Right forelimb (tissue), 1 donor: ENCODE measurements around the gene PTPRD.

Source experiments
- DNase-seq: peaks from one replicate; pipeline ENCODE4 v3.0.0-alpha.2; 2018

Gene PTPRD

DNA sequence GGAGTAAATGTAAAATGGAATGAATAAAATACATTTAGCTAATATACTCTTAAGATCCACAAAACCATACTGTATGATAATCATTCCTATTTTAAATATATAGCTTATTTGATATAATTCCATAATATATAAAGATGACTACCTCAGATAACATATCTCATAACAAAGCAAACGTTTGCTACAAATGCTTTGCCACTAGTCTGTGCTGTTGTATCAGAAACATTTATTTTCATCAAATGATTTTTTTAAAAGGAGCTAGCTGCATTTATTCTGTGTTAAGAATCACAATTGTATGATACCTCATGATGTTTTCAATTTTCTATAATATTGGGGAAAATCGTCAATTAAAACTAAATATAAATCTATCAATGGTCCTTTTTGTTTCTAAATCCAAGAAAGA is 567.2 kb downstream of the PTPRD start:
- no peak for DNase-seq

DNA sequence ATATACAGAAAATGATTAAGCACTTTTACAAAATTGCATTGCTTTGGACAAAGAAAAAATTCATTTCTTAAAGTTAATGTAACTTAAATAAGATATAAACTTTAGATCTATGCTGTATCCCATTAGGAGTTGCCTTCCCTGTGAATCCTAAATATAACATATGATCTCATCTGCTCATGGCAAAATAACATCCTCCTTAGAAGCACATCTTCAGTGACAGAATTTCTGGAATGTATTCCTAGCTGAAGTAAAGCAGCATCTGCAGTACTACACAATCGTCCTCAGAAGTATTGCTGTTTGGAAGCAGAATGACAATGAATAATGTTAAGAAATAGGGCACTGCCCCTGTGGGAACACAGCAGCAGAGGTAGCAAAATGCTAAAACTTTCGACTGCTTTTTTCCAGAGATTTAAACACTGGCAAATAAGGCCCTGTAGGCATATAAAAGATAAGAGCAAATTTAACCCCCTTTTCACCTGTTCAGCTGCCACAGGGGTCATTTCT is 571.0 kb downstream of the PTPRD start:
- DNase-seq: no peak

DNA sequence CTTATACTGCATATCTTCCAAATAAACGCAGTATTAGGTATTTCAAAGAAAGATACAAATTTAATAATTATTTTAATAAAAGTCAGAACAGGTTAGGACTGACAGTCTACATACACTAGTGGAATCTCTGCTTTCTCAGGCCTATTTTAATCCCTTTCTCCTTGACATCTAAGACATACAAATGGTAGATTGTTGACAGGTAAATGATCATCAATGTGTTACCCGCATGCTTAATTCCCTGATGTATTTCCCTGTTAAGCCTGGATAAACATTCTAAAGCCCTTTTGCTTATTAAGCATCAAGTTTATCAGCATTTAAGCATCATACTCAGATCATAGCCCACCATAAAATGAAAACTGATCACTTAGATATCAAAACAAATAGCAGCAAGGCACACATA is 576.7 kb downstream of the PTPRD start:
- DNase-seq: no peak

DNA sequence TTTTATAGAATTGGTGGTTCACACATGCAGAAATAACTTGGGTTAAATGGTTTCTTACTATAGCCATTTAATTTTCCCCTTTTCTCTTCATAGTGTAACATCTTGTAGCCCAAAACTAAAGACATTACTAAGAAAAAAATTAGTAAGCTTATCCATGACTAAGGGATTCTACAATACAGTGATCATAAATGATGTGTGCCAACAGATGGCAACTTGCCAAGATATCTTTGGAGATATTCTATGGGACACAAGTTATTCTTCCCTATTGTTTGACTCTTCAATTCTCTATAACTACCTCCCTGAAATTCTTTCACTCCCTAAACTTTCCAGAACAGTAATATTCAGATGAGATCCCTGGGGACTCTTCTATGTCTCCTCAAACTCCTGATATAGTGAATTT is 580.6 kb downstream of the PTPRD start:
- DNase-seq: no peak

DNA sequence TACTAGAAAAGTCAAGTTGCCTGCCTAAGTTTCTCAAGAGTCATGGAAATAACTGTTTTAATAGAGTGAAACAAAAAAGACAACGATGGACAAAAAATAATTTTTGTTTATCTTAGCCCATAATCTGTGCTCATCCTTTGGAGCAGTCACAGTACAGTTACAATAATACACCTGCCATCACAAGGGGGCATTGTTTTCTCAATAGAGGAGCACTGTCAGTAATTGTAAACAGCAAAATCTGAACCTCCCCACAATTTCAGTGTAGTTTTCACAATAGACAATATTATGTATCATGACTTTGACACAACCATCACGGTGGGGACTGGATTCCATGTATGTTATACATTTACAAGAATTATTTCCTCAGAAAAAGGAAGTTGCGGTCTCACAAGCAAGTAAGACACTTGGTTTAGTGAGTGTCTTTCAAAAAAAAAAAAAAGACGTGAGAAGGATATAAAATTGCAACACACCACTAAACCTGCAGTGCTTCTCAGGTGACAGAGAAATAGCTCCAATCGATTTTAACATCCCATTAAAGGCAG is 586.3 kb downstream of the PTPRD start:
- no peak for DNase-seq

DNA sequence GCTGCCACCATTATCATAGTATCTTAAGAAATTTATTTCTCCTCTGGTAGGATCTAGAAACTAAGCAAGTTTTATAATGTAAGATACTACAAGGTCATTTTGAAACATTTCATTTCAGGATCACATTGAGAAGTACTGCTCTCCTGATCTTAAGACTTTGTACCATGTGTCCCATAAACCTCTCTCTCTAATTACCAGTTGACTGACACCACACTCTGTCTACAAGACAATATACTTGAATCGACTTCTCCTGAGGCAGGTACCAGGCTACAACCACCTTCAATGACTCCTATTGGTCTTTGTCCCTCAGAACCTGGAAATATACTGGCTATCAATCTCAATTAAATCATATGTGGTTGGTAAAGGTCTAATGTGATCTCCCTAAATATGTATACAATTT is 597.0 kb downstream of the PTPRD start:
- DNase-seq: no peak

DNA sequence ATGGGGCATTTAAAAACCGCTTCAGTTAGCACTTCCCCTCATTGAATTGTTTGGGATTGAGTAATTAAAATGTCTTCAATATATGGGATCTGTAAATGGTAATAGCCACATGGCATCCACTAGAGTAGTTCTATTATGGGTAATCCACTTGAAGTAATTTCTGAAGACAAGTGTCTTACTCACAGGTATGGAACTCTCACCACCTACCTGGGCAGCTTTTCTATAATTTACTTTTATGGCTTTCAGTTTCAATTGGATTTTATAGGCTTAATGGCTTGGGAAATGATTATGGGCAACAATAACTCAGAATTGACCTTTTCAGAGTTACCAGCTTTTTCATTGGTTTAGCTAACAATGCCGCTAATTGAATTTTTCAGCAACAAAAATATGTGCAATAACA is 597.9 kb downstream of the PTPRD start:
- no peak for DNase-seq

DNA sequence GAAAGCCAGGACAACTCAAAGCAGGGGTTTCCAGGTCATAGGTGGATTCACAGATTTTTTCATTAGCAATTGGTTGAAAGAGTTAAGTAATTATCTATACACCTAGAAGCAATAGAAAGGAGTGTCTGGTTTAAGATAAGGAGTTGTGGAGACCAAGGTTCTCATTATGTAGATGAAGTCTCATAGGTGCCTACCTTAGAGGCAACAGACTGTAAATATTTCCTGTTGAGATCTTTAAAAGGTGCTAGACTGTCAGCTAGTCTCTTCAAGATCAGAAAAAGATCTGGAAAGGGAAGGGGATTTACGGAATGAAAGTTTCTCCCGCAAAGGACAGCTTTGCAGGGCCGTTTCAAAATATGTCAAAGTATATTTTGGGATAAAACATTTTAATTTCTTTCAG is 603.4 kb downstream of the PTPRD start:
- DNase-seq: no peak

DNA sequence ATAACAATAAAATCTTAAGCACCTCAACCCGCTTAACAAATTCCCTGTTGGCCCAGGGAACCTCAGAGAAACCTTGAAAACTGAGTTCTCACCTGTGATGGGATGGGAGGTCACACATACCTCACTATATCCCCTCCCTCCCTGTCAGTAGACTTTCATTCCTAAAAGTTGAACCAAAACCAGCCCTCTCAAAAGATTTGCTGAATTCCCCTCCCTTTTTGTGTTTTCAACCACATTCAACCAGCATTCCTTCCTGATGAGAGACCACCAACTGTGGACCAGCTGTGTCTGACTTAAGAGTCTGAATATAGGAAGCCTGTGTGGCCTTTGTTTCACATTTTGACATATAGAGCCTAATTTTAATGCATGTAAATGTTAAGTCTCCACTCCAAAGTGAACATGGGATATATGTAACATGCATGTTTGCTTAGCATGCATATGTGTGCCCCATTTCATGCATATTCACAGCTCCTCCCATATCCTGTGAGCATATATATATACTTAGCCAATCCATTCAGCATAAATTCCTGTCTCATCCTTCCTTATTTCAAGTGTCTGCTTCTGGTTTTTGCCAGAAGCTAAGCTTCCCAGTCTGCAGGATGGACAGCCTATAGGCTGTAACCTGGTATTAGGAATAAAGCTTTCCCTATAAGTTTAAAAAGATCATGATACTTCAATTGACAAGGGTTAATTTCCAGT is 604.6 kb downstream of the PTPRD start:
- DNase-seq: no peak

DNA sequence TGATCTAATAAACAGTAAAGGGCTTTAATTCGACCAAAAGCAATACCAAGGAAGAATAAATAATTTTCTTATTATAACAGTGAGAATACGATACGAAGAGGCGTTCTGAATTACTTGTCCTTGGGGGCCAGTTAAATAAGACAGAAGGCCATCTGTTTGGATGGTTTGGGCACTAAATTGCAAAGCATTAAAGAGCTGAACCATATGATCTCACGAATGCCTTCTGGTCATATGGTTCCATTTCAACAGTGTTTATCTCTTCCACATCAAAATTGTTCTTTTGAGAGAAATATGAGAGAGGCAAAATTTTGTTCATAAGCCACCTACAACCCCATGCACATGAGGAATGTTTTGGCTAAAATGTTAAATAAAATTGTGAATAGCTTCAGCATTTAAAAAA is 605.4 kb downstream of the PTPRD start:
- no peak for DNase-seq

DNA sequence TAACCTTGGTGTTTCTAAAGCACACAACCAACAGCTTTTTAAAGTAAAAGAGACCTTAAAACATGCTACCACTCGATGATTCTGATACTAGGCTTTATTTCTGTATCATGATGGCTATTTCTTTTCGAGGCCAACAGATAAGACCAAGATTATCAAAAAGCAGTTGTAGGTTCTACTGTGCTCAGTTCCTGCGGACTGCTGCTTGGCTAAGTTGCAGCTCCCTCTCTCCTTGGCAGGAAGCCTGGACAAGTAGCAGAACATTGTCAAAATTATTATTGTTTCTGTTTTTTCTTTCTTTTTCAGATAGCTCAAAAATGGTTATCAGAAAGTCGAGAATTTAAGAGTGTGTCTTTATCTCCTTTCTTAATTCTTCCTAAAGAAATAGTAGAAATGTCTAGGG is 607.6 kb downstream of the PTPRD start:
- DNase-seq: no peak

DNA sequence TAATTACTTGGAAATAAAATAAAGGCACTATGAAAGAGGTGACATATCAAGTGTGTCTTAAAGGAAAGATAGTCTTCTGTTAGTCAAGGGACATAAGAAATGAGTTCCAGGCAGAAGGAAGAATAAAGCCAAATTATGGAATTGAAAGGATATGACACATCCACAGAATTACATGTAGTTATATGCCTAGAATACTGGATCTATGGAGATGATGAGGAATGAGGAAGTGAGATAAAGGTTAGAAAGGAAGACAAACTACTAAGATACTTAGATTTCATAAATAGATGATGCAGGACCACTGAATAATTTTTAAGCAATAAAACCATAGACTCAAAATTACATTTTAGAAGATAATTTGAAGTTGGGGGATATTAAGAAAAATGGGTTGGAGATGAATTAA is 609.8 kb downstream of the PTPRD start:
- DNase-seq: no peak

DNA sequence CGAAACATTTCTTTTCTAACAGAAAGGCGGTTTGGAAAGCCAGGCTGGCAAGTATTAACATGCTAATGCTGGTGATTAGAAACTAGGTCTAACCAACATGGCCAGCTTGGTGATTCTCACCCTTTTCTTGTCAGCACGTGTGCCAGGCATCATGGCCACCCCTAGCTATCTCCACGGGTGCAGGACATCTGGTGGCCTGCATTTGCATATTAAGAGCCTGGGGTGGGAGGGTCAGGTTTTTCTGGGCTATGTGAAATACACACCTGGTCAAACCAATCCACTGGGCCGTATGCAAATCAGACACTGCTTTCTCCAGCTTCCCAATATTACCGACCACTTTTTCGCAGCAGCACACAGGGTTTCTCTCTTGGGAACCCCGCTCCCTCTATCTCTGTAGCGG is 612.1 kb downstream of the PTPRD start:
- DNase-seq: no peak

DNA sequence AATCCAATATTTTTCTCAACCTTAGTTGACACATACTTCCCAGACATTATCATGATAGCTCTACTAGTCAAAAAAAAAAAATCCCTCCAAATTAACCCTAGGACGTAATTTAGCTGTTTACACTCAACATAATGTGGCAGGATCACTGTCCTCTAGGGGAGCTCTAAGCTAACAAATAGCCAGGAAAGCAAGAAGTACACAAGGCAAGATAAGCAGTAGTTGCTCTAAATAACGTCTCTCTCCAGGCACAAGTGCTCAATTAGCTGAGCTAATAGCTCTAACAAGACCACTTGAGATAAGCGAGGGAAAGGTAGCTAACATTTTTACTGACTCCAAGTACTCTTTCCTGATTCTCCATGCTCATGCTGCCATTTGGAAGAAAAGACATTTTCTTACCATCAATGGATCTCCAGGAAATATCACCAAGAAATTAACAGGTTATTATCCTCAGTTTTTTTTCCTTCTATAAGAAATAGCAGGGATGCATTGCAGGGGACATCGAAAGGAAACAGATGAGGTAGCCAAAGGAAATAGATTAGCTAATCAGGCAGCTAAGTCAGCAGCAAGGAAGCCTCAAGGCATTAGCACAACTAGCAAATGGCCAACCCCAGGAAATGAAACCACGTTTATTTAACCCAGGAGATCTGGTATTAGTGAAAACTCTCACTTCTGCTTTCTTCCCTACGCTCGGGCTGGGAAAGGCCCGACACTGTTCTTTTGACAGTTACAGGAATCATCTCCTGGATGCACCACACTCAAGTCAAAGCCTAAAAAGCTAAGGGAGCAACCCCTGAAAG is 614.1 kb downstream of the PTPRD start:
- DNase-seq: no peak

DNA sequence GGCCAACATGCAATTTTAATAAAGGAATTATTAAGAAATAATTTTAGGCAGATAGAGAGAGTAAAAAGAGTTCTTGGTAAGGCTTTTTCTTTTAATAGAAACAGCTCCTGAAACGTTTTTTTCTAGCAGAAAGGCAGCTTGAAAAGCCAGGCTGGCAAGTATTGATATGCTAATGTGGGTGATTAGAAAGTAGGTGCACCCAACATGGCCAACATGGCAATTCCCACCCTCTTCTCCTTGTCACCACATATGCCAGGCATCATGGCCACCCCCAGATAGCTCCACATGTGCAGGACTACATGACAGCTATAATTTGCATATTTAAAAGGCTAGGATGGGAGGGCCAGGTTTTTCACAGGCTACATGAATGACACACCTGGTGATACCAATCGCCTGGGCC is 615.2 kb downstream of the PTPRD start:
- DNase-seq: no peak

DNA sequence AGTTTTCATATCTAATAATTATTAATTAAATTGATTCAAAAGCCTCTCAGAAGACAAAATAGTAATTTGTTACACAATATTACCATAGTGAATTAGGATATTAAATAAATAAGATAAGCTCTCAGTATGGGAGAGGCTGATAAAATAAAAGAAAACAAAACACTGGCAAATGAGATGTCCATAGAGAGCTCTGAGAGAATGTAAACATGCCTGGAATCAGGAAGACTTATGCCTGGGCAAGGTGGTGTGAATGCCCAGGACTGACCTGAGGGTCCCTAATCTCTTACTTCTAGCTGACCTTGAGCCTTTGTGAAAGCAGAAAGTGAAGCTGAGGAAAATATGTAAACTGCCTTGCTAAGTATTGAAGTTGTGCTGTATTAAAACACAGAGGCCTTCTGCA is 616.5 kb downstream of the PTPRD start:
- DNase-seq: no peak

DNA sequence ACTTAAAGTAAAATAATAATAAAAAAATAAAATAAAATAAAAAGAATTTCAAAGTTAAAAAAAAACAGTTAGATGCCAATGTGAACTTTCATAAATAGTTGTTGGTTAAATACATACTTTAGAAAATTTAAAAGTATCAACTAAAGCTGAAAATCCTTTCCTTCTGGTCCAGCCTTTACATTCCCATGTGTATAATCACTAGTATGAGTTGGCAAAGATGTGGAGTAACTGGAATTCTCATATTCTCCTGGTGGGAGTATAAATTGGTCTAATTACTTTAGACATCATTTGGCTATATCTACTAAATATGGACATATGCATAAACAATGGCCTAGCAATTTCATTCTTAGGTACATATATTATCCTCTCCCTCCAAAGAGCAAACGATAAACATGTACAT is 619.9 kb downstream of the PTPRD start:
- no peak for DNase-seq

DNA sequence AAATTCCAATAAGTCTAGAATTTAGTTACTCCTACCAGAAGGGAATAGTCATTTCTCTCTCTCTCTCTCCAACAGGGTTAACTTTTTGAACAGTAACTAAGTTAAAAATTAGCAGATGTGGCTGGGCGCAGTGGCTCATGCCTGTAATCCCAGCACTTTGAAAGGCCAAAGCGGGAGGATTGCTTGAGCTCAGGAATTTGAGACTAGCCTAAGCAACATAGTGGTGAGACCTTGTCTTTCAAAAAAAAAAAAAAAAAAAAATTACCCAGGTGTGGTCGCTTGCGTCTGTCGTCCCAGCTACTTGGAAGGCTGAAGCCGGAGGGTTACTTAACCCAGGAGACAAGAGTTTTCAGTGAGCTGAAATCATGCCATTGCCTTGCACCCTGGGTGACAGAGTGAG is 639.7 kb downstream of the PTPRD start:
- DNase-seq: no peak

DNA sequence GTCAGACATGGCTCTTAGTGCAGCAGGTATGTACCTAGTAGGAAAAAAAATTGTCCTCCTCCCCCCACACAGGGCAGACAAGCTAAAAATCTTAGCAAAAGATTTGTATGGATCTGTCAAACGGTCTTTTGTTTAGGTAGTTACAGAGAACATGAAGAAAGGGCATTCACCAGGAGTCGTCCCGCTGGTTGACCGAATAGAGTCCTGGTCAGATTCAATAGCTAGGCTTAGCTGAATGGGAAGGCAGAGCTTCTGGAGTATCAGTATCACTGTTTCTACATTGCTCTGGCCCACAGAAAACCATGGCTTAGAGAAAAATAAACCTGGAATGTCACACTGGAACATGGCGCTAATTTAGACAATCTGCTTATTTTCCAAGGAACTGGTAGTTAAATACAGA is 642.3 kb downstream of the PTPRD start:
- DNase-seq: no peak

DNA sequence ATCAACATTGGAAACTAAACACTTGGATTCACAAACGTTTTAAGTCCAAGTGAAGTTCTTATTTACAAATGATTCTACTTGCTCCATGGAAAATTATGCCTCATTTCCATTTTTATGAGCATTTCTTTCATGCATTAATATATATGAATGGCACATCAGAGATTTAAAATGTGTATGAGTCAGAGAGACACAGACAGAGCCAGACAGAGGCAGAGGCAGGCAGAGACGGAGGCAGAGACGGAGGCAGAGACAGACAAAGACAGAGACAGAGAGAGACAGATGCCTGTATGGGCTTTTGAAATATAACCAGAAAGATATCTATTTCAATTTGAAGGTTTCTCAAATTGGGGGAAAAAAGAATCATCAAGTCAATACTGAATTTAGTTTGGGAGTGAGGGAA is 649.0 kb downstream of the PTPRD start:
- DNase-seq: no peak

DNA sequence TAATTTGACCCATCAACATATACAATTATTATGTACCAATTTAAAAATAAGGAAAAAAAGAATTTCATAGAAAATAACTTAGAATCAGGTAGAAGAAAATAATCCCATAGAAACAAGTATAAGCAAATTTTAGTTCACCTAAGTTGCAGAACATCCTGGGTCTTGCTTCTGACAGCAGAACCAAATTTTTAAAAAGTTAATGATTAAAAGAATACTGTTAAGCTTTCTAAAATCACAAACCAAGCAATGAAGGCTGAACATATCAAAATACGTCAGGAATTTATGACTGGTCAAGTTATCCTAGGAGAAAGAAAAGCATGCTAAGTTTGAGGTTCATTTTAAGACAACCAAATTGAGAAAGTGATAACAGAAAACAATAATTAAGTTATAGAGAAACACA is 650.9 kb downstream of the PTPRD start:
- no peak for DNase-seq

DNA sequence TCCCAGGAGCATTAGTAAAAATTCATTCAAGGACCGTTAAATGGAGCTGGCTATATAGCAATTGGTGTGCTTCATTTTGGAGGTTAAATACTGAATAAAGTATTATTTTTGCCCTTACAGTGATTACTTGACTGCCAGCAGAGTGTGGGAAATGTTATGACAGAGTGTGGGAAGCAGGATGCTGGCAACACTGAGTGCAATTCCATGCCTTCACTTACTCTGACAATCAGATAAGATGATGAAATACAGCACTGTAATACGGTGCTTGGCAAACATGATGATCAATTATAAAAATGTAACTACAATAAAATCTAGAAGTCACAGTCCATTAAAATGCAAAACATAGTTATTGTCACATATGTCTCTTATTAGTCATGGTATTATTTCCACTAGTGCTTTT is 651.3 kb downstream of the PTPRD start:
- no peak for DNase-seq

DNA sequence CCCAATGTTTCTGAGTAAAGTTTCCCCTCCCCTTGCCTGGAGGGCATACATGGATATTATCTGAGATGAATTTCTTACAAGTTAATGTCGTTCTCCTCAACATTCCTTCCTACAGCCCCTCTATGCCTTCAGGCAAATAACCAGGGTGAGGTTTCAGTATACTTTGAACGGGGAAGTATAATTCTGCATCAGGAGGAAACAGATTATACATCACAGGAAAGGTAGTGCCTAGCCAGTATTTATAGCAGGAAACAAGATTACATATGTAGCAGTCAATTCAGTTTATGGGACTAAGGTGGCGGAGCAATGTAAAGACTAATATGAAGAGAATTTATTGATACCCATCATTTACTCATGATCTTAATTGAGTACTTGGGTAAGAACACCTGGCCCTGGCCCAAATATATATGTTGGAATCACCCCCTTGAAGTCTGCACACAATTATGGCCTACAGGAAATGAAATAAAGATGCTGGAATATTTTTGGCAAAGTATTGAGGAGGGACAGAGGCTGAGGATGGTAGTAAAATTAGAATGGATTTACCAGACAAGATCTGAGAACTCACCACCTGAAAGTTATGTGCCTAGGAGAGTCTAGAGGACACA is 661.1 kb downstream of the PTPRD start:
- no peak for DNase-seq

DNA sequence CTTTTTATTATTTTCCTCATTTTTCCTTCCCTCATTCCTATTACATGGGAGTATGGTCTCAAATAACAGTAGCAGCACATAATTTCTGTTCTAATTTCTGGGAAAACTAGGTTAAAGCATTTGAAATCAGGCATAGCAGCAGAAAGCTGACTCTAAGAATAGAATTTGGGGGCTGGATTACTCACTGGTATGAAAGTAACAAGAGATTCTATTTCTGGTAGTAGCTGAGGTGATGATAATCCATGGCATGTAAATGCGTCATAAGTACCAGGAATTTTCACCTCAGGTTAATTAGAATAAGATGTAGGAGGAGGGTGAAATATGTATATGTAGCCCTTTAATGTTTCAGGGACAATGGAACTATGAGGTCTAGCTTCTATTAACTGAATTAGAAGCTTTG is 662.0 kb downstream of the PTPRD start:
- no peak for DNase-seq
